Endothelial cell of umbilical vein (primary cell): ENCODE measurements around the gene LRRC41. TPM values are rescaled to one million over a fixed set of nuclear protein-coding genes. Genes with fewer than 3 reads are reported as not detected.
"Not testable (repeated sequence)": the region's sequence is repeated elsewhere in the genome, so short reads cannot be mapped to it uniquely, and the experiment has no call there.

Experiments
- BruUV-seq: library from RNA; stranded (reverse); fragments of 400-500 nt; replicated peaks from 2 replicates; lab custom pipeline; 2021; lab: Mats Ljungman, UMichigan
- CTCF ChIA-PET: fragments of 300-600, 350-600 bp; sonication (Branson Sonifier 250); formaldehyde crosslinking; loops from one replicate; lab custom pipeline; 2021; ENCODE audit warnings: antibody characterized with exemption, inconsistent platforms; lab: Charles Lee
- POLR2A ChIA-PET: fragments of 300-600, 350-600 bp; sonication (Branson Sonifier 250); formaldehyde crosslinking; loops from one replicate; lab custom pipeline; 2021; ENCODE audit warnings: antibody characterized with exemption, inconsistent platforms; lab: Charles Lee
- DNase-seq: peaks from one replicate; pipeline ENCODE4 v3.0.0-alpha.2; 2011; ENCODE audit warnings: low read depth, low spot score
- FAIRE-seq: peaks from 2 replicates; lab custom pipeline; 2011; peaks lifted over from hg19 to GRCh38; lab: Jason Lieb, UNC
- H2AFZ ChIP-seq: 2 replicates; pipeline ENCODE4 v1.6.0; 2012; ENCODE audit warnings: low read depth, low read length, control low read depth, inconsistent platforms
- H3K27ac ChIP-seq: 2 replicates; pipeline ENCODE4 v1.5.1; 2011; ENCODE audit warnings: low read depth, mild to moderate bottlenecking, control low read depth, low read length, moderate library complexity; ENCODE audit not compliant: insufficient read depth
- H3K27me3 ChIP-seq, 2 experiments: 2 replicates each; pipeline versions ENCODE4 v1.6.0 to v1.6.1; 2011; ENCODE audit warnings: low read length in 2 of 2, mixed read lengths in 1 of 2; ENCODE audit not compliant: control insufficient read depth in 2 of 2, insufficient read depth in 2 of 2
- H3K36me3 ChIP-seq, 2 experiments: 2 replicates in 1 of 2; 3 replicates in 1 of 2; pipeline ENCODE4 v1.5.1; 2011; ENCODE audit warnings: low read length in 2 of 2, mild to moderate bottlenecking in 1 of 2, moderate library complexity in 1 of 2; ENCODE audit not compliant: control insufficient read depth in 2 of 2, insufficient read depth in 2 of 2; ENCODE audit errors: extremely low read depth in 1 of 2
- H3K4me1 ChIP-seq: 3 replicates; pipeline ENCODE4 v1.5.1; 2011; ENCODE audit warnings: mild to moderate bottlenecking, low read length; ENCODE audit not compliant: control insufficient read depth, insufficient read depth; ENCODE audit errors: extremely low read depth
- H3K4me2 ChIP-seq: 2 replicates; pipeline ENCODE4 v1.6.1; 2011; ENCODE audit warnings: low read length, control low read depth, mixed read lengths; ENCODE audit not compliant: insufficient read depth
- H3K4me3 ChIP-seq, 3 experiments: fragments of 200-600 bp in 1 of 3; sonication (generic), shearing (Covaris generic) in 1 of 3; replicated peaks in 1 of 3; 2 replicates each; pipeline ENCODE4 v1.5.1; 2011 to 2016; ENCODE audit warnings: control low read depth in 3 of 3, low read length in 3 of 3, mild to moderate bottlenecking in 2 of 3, inconsistent platforms in 1 of 3, low read depth in 1 of 3, moderate library complexity in 1 of 3; ENCODE audit not compliant: insufficient read depth in 1 of 3
- H3K79me2 ChIP-seq: 2 replicates; pipeline ENCODE4 v1.6.0; 2012; ENCODE audit warnings: low read length, inconsistent platforms; ENCODE audit not compliant: control insufficient read depth, insufficient read depth
- H3K9ac ChIP-seq: replicated peaks from 2 replicates; pipeline ENCODE3; 2011; ENCODE audit warnings: low read length, control low read depth; ENCODE audit not compliant: insufficient read depth; ENCODE audit errors: extremely low read depth
- H3K9me1 ChIP-seq: replicated peaks from 3 replicates; pipeline ENCODE4 v1.6.0; 2011; ENCODE audit warnings: mild to moderate bottlenecking, low read length; ENCODE audit not compliant: control insufficient read depth, insufficient read depth; ENCODE audit errors: extremely low read depth
- H3K9me3 ChIP-seq: replicated peaks from 2 replicates; pipeline ENCODE4 v1.5.1; 2012; ENCODE audit warnings: low read length, inconsistent platforms; ENCODE audit not compliant: control insufficient read depth, insufficient read depth
- H4K20me1 ChIP-seq: replicated peaks from 2 replicates; pipeline ENCODE3; 2011; ENCODE audit warnings: mild to moderate bottlenecking, low read length; ENCODE audit not compliant: control insufficient read depth, insufficient read depth; ENCODE audit errors: extremely low read depth
- EZH2 ChIP-seq: IDR thresholded peaks from 2 replicates; pipeline ENCODE4 v1.6.1; 2012; ENCODE audit warnings: borderline replicate concordance, low read depth, mild to moderate bottlenecking, moderate library complexity, low read length, inconsistent platforms; ENCODE audit not compliant: severe bottlenecking
- FOS ChIP-seq: IDR thresholded peaks from 2 replicates; pipeline ENCODE4 v1.6.1; 2011; ENCODE audit warnings: mild to moderate bottlenecking, low read length, moderate library complexity, borderline replicate concordance; ENCODE audit not compliant: insufficient read depth
- GATA2 ChIP-seq: IDR thresholded peaks from 2 replicates; pipeline ENCODE4 v1.7.0; 2011; ENCODE audit warnings: low read depth, mild to moderate bottlenecking, moderate library complexity, mixed read lengths, low read length; ENCODE audit not compliant: insufficient read length, insufficient read depth
- JUN ChIP-seq: IDR thresholded peaks from 2 replicates; pipeline ENCODE4 v1.6.1; 2011; ENCODE audit warnings: borderline replicate concordance, low read depth; ENCODE audit not compliant: insufficient read length, insufficient read depth
- MYC ChIP-seq: IDR thresholded peaks from one replicate; pipeline ENCODE4 v1.6.1; 2011; ENCODE audit warnings: mild to moderate bottlenecking, low read depth, low read length
- POLR2A ChIP-seq: IDR thresholded peaks from 2 replicates; pipeline ENCODE4 v1.6.1; 2012; ENCODE audit warnings: low read depth, mild to moderate bottlenecking, control low read depth, low read length
- POLR2AphosphoS5 ChIP-seq: IDR thresholded peaks from 2 replicates; pipeline ENCODE4 v1.6.1; 2012; ENCODE audit warnings: low read depth, mild to moderate bottlenecking, control low read depth, low read length, moderate library complexity; ENCODE audit not compliant: insufficient read depth
- dilution Hi-C: fragments of 300-500 bp; cut with MboI; formaldehyde crosslinking; loops from one replicate; pipeline ENCODE4 v1.15.0; 2019; ENCODE audit warnings: low sequenced_read_pairs; ENCODE audit not compliant: extremely low pct_ligation_motif_present
- intact Hi-C: fragments of 100-400 bp; cut with micrococcal nuclease; formaldehyde crosslinking; loops from one replicate; pipeline ENCODE4 v1.10.0; 2022
- polyA plus RNA-seq, 4 experiments: library from polyadenylated mRNA; depleted of rRNA in 3 of 4; stranded (reverse) in 3 of 4; unstranded in 1 of 4; fragments of >200 nt; gene quantifications; 2 replicates each; pipeline versions ENCODE4 v1.2.1 to v1.2.3, GENCODE V29; 2011 to 2012; ENCODE audit warnings: missing spikeins in 1 of 4
- total RNA-seq: library from RNA; stranded (reverse); gene quantifications from 2 replicates; pipeline ENCODE4 v1.2.3, GENCODE V29; 2021
- TF ChIP-seq, protein P1 (sequence below): IDR thresholded peaks from 2 replicates; pipeline ENCODE4 v1.6.1; 2011; ENCODE audit not compliant: insufficient read depth, insufficient read length
- TF ChIP-seq, protein P2 (sequence below), 2 donors: IDR thresholded peaks; 1 replicate in 1 of 2; 2 replicates in 1 of 2; pipeline ENCODE4 v1.5.1; 2011; ENCODE audit warnings: low read length in 2 of 2, mild to moderate bottlenecking in 2 of 2, moderate library complexity in 2 of 2, control low read depth in 1 of 2, inconsistent platforms in 1 of 2, low read depth in 1 of 2; ENCODE audit not compliant: insufficient read depth in 1 of 2; ENCODE audit errors: extremely low read depth in 1 of 2

Gene LRRC41
- total and polyA plus RNA-seq, 2 donors (not counting 3 experiments of a cell fraction or from before 2014, with no cell fraction given): 69.2 to 91.1 TPM

DNA sequence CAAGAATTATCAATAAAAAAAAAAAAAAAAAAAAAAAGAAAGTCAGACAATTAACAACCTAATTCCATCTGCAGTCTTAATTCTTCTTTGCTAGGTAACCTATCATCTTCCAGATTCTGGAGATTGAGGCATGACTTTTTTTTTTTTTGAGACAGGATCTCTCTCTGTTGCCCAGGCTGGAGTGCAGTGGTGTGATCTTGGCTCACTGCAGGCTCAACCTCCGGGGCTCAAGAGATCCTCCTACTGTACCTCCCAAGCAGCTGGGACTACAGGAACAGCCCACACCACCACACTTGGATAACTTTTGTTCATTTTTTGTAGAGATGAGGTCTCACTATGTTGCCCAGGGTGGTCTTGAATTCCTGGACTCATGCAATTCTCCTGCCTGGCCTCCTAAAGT, 60.5 kb downstream of the LRRC41 start:
- intact Hi-C loops (no loop called here), dilution Hi-C loops (no loop called here)
- no peaks in the 10 kb centered on the region for H3K27me3 ChIP-seq
- DNase-seq (no peak), FAIRE-seq (no peak)
- no peak overlapping the region for H3K9ac ChIP-seq
- no peaks in the 10 kb centered on the region for H3K36me3 ChIP-seq
- no peak overlapping the region for H2AFZ ChIP-seq
- ChIA-PET CTCF (interaction anchor here (3.2 kb wide), 1 partner anchor 104 kb away, joined by 47 read pairs; no protein-coding TSS in a partner anchor), POLR2A (no interaction called here)
- no peaks in the 10 kb centered on the region for H3K9me1 ChIP-seq
- H3K27ac ChIP-seq: no peak overlapping the region
- H4K20me1 ChIP-seq: no peaks in the 10 kb centered on the region
- no peaks in the 10 kb centered on the region for H3K9me3 ChIP-seq
- TF ChIP-seq EZH2 (no peak), GATA2 (no peak), POLR2A (no peak), MYC (no peak), FOS (no peak), POLR2AphosphoS5 (no peak), JUN (no peak)
- TF ChIP-seq, protein P1, sequence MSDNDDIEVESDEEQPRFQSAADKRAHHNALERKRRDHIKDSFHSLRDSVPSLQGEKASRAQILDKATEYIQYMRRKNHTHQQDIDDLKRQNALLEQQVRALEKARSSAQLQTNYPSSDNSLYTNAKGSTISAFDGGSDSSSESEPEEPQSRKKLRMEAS: no peak
- TF ChIP-seq, protein P2, sequence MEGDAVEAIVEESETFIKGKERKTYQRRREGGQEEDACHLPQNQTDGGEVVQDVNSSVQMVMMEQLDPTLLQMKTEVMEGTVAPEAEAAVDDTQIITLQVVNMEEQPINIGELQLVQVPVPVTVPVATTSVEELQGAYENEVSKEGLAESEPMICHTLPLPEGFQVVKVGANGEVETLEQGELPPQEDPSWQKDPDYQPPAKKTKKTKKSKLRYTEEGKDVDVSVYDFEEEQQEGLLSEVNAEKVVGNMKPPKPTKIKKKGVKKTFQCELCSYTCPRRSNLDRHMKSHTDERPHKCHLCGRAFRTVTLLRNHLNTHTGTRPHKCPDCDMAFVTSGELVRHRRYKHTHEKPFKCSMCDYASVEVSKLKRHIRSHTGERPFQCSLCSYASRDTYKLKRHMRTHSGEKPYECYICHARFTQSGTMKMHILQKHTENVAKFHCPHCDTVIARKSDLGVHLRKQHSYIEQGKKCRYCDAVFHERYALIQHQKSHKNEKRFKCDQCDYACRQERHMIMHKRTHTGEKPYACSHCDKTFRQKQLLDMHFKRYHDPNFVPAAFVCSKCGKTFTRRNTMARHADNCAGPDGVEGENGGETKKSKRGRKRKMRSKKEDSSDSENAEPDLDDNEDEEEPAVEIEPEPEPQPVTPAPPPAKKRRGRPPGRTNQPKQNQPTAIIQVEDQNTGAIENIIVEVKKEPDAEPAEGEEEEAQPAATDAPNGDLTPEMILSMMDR (IDR thresholded peaks at IDR 0.05; ENCODE audit: extremely low read depth in 1 of 2, insufficient read depth in 1 of 2, low read depth in 1 of 2, low read length in 2 of 2): no peak
- H3K79me2 ChIP-seq: peaks cover under 1% of the 10 kb centered on the region
- no TSS peak for BruUV-seq
- no peak overlapping the region for H3K4me2 ChIP-seq
- peaks cover 6% of the 10 kb centered on the region for H3K4me1 ChIP-seq
- H3K4me3 ChIP-seq: no peak overlapping the region

DNA sequence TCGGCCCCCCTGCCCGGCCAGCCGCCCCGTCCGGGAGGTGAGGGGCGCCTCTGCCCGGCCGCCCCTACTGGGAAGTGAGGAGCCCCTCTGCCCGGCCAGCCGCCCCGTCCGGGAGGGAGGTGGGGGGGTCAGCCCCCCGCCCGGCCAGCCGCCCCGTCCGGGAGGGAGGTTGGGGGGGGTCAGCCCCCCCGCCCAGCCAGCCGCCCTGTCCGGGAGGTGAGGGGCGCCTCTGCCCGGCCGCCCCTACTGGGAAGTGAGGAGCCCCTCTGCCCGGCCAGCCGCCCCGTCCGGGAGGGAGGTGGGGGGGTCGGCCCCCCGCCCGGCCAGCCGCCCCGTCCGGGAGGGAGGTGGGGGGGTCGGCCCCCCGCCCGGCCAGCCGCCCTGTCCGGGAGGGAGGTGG, 61.7 kb downstream of the LRRC41 start:
- H3K4me1 ChIP-seq, H3K27me3 ChIP-seq, H3K4me3 ChIP-seq, H3K36me3 ChIP-seq, H3K79me2 ChIP-seq, H4K20me1 ChIP-seq, H3K4me2 ChIP-seq, dilution Hi-C loops, FAIRE-seq, POLR2A ChIA-PET, intact Hi-C loops, H3K27ac ChIP-seq, CTCF ChIA-PET, H3K9ac ChIP-seq, BruUV-seq, H3K9me1 ChIP-seq, H2AFZ ChIP-seq, DNase-seq, H3K9me3 ChIP-seq: not testable (repeated sequence)

DNA sequence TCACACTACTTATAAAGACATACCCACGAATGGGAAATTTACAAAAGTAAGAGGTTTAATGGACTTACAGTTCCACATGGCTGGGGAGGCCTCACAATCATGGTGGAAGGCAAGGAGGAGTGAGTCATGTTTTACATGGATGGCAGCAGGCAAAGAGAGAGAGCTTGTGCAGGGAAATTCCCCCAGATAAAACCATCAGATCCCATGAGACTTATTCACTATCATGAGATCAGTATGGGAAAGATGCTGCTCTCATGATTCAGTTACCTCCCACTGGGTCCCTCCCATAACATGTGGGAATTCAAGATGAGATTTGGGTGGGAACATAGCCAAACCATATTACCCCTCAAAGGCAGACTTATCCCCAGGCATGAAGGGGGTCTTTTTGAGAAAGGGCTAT, 64.6 kb downstream of the LRRC41 start:
- H3K36me3 ChIP-seq, BruUV-seq, intact Hi-C loops, POLR2A ChIA-PET, H3K27me3 ChIP-seq, H3K4me1 ChIP-seq, H3K79me2 ChIP-seq, H2AFZ ChIP-seq, dilution Hi-C loops, DNase-seq, H3K9me1 ChIP-seq, H3K9ac ChIP-seq, FAIRE-seq, H4K20me1 ChIP-seq, H3K9me3 ChIP-seq, H3K4me2 ChIP-seq, H3K4me3 ChIP-seq, H3K27ac ChIP-seq: not testable (repeated sequence)
- CTCF ChIA-PET: interaction anchor here (1.5 kb wide), 1 partner anchor 15 kb away, joined by 4 read pairs; no protein-coding TSS in a partner anchor
